HG03439 (cell line): ENCODE measurements around the gene EMC6.

ENCODE experiments used
- ATAC-seq: cut with Tn5 transposase; IDR thresholded peaks from one replicate; pipeline ENCODE4 v1.9.1; 2021; ENCODE audit warnings: mild to moderate bottlenecking, moderate library complexity; ENCODE audit not compliant: unreplicated experiment

Gene EMC6

GRCh38 chr17:3668279-3669084 is at the start of gene EMC6, which contains the start of gene TAX1BP3:
Gene EMC6, plus strand, starts transcription at chr17:3668812. Its CDS starts 335 bp downstream, at chr17:3669147.
Gene TAX1BP3, minus strand, starts transcription at chr17:3668578. Its CDS starts 52 bp downstream, at chr17:3668526.
- peak; percentile 88 for ATAC-seq

DNA sequence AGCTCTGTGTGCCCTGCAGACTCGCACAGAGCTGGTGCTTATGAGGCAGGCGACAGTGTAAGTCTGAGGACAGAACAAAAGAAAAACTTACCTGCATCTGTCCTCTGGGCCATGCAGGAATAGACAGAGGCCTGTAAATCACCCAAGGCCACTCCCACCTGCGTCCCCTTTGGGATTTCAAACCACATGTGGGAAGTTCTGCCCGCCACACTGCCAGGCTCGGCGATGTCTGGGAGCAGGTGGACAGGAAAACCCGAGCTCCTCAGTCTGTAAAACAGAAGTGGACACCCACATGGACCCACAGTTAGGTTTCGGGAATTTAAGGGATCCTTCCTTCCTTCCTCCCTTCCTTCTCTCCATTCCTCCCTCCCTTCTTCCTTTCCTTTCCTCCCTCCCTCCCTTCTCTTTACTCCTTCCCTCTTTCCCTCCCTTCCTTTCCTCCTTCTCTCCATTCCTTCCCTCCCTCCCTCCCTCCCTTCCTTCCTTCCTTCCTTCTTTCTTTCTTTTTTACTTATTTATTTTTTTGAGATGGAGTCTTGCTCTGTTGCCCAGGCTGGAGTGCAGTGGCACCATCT is 47.4 kb upstream of the EMC6 start:
- ATAC-seq, result no peak

DNA sequence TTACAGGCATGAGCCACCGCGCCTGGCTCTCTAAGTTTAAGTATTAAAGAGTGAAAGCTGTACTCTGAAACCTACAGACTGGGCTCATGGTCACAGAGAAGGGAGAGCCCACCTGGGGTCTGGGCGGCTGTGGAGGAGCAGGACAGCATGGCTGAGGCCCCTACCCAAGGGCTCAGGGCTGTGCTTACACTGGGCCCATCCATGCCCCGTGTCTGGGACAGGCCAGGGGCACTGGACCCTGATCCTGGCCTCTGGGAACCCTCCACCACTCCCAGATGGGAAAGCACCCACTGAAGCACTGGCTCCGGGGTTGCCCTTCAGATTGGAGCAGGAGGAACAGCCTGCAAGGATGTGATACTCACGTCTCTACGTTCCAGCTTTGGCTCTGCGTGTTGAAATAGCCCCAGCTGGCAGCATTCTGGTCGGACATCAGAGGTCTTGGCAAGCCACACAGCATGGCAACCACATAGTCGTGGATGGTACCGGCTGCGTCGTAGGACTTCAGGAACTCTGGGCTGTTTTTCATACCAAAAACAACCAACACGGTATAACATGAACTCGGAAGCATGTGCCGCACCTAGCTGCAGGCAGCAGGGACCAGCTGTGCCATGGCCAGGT is 45.5 kb upstream of the EMC6 start:
- ATAC-seq, result no peak

DNA sequence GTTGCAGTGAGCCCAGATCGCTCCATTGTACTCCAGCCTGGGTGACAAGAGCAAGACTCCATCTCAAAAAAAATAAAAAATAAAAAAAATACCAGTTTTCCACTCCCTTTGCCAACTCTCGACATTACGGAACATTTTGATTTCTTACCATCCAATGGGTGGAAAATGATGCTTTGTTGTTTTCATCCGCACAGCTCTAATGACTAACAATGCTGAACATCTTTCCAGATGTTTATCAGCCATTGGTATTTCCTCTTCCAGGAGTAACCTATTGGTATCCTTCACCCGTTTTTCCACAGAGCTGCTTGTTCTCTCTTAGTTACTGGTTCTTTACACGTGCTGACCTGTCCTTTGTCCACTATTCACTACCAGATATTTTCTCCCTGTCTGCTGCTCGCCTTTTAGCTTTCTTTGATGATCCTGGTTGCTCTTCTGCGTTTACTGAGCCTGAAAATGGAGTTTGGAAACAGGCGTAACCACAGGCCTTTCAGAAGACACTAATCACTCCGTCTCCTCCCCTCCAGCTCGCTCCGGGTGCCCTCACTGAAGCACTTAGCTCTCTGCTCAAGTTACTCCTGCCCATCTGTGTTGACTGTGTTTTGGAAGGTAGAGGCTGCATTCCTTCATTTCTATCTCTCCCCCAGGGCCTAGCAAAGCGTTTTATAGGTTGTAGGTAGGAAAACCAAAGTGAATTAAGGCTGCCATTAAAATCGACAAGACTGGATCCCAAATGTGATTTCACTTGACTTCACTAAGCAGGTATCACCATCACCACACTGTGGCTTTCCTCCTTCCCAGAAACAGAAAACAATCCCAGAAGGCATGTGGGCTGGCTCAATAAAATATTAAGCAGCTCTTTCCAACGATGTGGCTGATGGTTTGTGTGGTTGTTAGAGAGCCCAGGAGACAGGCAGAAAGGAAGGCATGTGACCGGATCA is 41.5 kb upstream of the EMC6 start:
- ATAC-seq, result no peak

DNA sequence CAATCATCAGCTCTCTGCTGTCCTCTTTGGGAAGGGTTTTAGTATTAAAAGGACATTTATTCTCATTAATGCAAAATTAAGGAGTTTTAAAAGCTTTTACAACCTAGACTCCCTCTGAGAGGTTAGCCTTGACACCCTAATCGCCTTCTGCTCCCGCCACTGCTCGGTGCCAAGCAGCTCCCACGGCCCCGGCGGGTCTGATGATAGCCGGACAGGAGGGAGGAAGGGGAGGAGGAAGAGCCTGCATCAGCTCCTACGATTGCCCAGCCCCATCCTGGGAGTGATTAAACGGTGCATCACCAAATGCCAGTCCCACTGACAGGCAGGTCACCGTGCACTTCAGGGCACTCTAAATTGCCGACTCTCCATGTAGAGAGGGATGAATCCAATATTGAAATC is 40.8 kb upstream of the EMC6 start:
- ATAC-seq, result no peak

GRCh38 chr17:3630781-3631180 is 37.8 kb upstream of the EMC6 start:
- ATAC-seq, result no peak

DNA sequence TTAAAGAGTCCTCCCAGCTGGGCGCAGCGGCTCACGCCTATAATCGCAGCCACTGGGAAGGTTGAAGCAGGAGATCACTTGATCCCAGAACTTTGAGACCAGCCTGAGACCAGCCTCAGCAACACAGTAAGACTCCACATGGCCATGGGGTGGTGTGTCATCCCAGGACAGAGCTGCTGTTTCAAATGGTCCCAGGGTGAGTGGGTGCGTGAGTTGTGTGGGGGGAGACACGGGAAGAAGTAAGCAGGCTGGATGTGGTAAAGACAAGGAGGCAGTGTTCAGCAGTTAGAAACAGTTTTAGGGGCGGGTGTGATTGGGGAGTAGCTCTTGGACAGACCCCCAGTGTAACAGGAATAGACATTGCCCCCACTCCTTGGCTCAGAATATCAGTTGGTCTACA is 36.3 kb upstream of the EMC6 start:
- ATAC-seq, result no peak

DNA sequence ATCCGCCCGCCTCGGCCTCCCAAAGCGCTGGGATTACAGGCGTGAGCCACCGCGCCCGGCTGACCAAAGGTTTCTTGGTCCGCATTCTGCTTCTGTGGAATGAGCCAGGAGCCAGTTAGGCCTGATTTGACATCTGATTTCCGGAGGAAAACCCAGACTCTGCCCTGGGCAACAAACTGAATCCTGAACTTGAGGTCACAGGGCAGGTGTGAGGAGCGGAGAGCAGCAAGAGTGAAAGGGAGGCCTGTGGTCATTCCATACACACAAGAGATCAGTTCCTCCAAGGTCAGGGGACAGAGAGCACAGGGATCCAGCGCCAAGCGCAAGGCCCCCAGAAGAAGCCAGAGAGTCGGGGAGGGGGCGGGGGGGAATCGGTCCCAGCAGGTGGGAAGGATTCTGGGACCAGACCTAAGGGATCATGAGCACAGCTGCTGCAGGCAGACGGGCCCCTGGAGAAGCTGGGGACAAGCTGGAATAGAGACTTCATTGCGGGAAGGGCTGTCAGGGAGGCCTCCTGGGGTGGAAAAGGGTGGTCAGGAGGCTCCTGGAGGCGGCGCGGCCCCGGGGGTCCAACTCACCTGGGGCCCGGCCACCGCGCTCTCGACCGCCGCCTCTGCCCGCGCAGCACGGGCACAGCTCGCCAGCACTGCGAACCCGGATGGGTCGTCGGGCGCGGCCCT is 33.0 kb upstream of the EMC6 start:
- ATAC-seq, result no peak

GRCh38 chr17:3636154-3636907 is 32.3 kb upstream of the EMC6 start, which contains the start of the genes CTNS and SHPK:
Gene CTNS, plus strand, starts transcription at chr17:3636760. Its CDS starts 3,447 bp downstream, at chr17:3640207.
Gene SHPK, minus strand, starts transcription at chr17:3636250. Its CDS starts 31 bp downstream, at chr17:3636219.
- peak; percentile 91 for ATAC-seq

GRCh38 chr17:3636908-3637373 is 31.7 kb upstream of the EMC6 start:
- no peak for ATAC-seq

DNA sequence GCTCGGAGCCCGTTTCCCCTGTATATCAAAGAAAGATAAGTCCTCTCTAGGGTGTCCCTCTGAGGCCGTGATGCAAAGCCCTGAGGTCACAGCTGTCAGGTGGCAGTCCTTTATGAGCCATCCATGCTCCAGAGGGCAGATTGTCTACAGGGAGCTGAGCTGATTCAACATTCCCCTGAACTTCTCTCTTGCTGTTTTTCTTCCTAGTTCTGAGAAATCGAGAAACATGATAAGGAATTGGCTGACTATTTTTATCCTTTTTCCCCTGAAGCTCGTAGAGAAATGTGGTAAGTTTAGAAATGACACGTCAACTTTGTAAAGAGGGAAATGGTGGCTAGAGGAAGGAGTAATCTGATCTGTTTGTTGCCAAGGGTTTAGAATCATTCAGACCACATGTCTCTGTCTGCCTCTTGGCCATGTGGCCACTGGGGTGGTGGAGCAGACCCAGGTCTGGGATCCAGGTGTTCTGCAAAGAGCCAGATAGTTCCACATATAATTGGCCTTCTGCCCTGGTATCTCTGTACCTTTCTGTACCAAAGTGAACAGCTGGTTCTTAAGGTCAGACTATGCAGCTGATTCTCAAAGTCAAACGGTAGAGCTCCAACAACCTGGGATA is 28.5 kb upstream of the EMC6 start:
- no peak for ATAC-seq

DNA sequence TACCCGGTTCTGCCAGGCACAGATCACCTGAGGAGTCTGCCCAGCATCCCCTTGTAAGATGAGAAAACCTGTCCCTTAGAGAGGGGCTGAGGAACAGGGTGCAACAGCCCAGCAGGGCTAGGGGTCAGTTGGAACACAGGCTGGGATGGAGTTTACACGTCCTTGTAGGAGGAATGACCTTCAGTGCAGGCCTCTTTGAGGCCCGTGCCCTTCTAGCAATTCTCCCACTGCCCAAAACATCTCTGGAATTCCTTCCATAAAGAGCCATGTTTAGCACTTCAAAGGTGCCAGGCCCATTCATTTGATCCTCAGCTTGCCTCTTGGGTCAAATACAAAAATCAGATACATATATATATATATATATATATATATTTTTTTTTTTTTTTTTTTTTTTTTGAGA is 27.6 kb upstream of the EMC6 start:
- no peak for ATAC-seq

DNA sequence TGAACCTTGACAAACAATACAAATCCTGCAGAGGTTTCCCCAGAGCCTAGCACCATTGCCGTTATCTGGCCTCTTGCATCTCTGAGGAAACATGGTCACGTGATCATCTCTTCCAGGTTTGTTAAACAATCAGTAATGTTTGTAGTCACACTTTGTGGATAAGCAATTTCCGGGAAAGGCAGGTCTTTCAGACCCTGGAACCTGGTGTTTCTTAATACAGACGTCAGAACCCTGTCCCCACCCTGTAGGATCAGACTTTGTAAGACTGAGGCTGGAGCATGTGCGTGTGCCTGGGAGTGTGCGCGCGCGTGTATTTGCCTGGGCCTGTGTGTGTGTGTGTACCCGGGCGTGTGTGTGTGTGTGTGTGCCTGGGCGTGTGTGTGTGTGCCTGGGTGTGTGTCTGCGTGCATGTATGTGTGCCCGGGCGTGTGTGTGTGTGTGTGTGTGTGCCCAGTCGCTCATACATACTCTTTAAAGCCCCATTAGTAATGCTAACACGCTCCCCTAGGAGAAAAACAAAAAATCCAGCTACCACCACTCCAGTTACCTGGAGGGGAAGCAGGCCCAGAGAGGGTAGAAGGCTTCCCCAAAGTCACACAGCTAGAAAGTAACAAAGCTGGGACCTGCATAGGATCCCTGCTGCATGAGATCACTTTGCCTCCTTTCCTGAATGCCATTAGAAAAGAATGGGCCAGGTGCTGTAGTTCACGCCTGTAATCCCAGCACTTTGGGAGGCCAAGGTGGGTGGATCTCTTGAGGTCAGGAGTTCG is 26.7 kb upstream of the EMC6 start:
- no peak for ATAC-seq

GRCh38 chr17:3643889-3644349 is 24.7 kb upstream of the EMC6 start:
- ATAC-seq, result no peak

- ATAC-seq, result no peak
Observed at GRCh38 chr17:3645310-3645709, 23.3 kb upstream of the EMC6 start.

- ATAC-seq, result no peak
Observed at GRCh38 chr17:3647251-3647650, 21.4 kb upstream of the EMC6 start.

- ATAC-seq, result no peak
Observed at GRCh38 chr17:3647769-3648555, 20.6 kb upstream of the EMC6 start.
